MM.1S (cell line): ENCODE measurements around the gene R3HDM4.

Experiments
- DNase-seq: peaks from one replicate; pipeline ENCODE4 v3.0.0-alpha.2; 2015
- H2AFZ ChIP-seq: fragments of 300-600 bp; sonication (generic); 2 replicates; pipeline ENCODE4 v1.6.0; 2016; ENCODE audit warnings: antibody characterized with exemption, low read length
- H3F3A ChIP-seq: fragments of 300-600 bp; sonication (generic); 2 replicates; pipeline ENCODE4 v1.6.1; 2016; ENCODE audit warnings: mild to moderate bottlenecking, antibody characterized with exemption, low read length, moderate library complexity, mixed read lengths; ENCODE audit not compliant: insufficient read depth
- H3K27ac ChIP-seq: fragments of 300-600 bp; sonication (generic); 2 replicates; pipeline ENCODE4 v1.5.1; 2016; ENCODE audit warnings: mild to moderate bottlenecking, low read length
- H3K27me3 ChIP-seq: fragments of 300-600 bp; sonication (generic); replicated peaks from 2 replicates; pipeline ENCODE4 v1.6.0; 2016; ENCODE audit warnings: low read length; ENCODE audit not compliant: insufficient read depth
- H3K36me3 ChIP-seq: fragments of 300-600 bp; sonication (generic); replicated peaks from 2 replicates; pipeline ENCODE4 v1.6.1; 2016; ENCODE audit warnings: mild to moderate bottlenecking, low read length, mixed read lengths; ENCODE audit not compliant: insufficient read depth
- H3K4me1 ChIP-seq: fragments of 300-600 bp; sonication (generic); 2 replicates; pipeline ENCODE4 v1.6.1; 2016; ENCODE audit warnings: low read length, mixed read lengths
- H3K4me2 ChIP-seq: fragments of 300-600 bp; sonication (generic); 2 replicates; pipeline ENCODE4 v1.6.0; 2016; ENCODE audit warnings: low read depth, low read length
- H3K4me3 ChIP-seq: fragments of 300-600 bp; sonication (generic); 2 replicates; pipeline ENCODE4 v1.5.1; 2016; ENCODE audit warnings: low read length, mixed read lengths
- H3K79me2 ChIP-seq: fragments of 300-600 bp; sonication (generic); 2 replicates; pipeline ENCODE4 v1.6.1; 2016; ENCODE audit warnings: mixed run types, low read length, mixed read lengths
- H3K9ac ChIP-seq: fragments of 300-600 bp; sonication (generic); 2 replicates; pipeline ENCODE4 v1.6.1; 2016; ENCODE audit warnings: low read length, mixed read lengths
- H3K9me2 ChIP-seq: fragments of 300-600 bp; sonication (generic); replicated peaks from 2 replicates; pipeline ENCODE4 v1.6.1; 2016; ENCODE audit warnings: mild to moderate bottlenecking, low read length, mixed read lengths; ENCODE audit not compliant: insufficient read depth
- H3K9me3 ChIP-seq: fragments of 300-600 bp; sonication (generic); replicated peaks from 2 replicates; pipeline ENCODE4 v1.6.1; 2016; ENCODE audit warnings: mild to moderate bottlenecking, low read length, mixed read lengths; ENCODE audit not compliant: insufficient read depth
- H4K20me1 ChIP-seq: fragments of 300-600 bp; sonication (generic); 2 replicates; pipeline ENCODE4 v1.6.1; 2016; ENCODE audit warnings: mild to moderate bottlenecking, low read length, moderate library complexity, mixed read lengths; ENCODE audit not compliant: insufficient read depth
- CTCF ChIP-seq: fragments of 300-600 bp; sonication (generic); IDR thresholded peaks from 2 replicates; pipeline ENCODE4 v1.5.1; 2016; ENCODE audit warnings: antibody characterized with exemption, low read length, mixed read lengths
- EZH2 ChIP-seq: fragments of 300-600 bp; sonication (generic); optimal IDR thresholded peaks from 2 replicates; pipeline ENCODE3; 2017; ENCODE audit warnings: low read depth, mild to moderate bottlenecking, antibody characterized with exemption, low read length, mixed read lengths
- EZH2phosphoT487 ChIP-seq: fragments of 300-600 bp; sonication (generic); IDR thresholded peaks from 2 replicates; pipeline ENCODE4 v1.6.1; 2018; ENCODE audit warnings: antibody characterized with exemption, low read length

R3HDM4 gene

GRCh38 chr19:918481-919198 lies 5.6 kb upstream of the R3HDM4 start:
- H3K27ac ChIP-seq: no peak overlapping the region
- no peak for TF ChIP-seq EZH2
- no peak for TF ChIP-seq EZH2phosphoT487
- no peak for TF ChIP-seq CTCF
- no peak overlapping the region for H3K9ac ChIP-seq
- no peaks in the 10 kb centered on the region for H3K36me3 ChIP-seq
- no peaks in the 10 kb centered on the region for H3K79me2 ChIP-seq
- H3K4me2 ChIP-seq: no peak overlapping the region
- no peak overlapping the region for H3K4me3 ChIP-seq
- no peaks in the 10 kb centered on the region for H3K9me2 ChIP-seq
- no peaks in the 10 kb centered on the region for H4K20me1 ChIP-seq
- peaks cover 46% of the 10 kb centered on the region for H3K27me3 ChIP-seq
- no peaks in the 10 kb centered on the region; the same call in 1 of the 2 replicates for H3F3A ChIP-seq
- H3K9me3 ChIP-seq: no peaks in the 10 kb centered on the region
- H3K4me1 ChIP-seq: no peaks in the 10 kb centered on the region
- H2AFZ ChIP-seq: no peak overlapping the region
- no peak for DNase-seq

DNA sequence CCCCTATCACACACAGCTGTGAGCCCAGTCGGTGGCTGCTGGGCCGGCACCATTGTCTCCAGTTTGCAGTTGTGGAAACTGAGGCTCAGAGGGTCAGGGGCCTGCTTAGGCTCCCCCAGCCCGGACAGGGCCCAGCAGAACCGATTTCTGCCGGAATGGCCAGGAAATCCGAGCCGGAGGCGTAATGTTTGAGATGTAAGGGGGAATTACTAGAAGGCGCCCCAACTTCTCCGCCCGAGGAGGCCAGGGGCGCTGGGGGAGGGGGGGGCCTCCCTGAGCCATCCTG lies 5.1 kb upstream of the R3HDM4 start:
- Histone ChIP-seq H4K20me1 (no peaks in the 10 kb centered on the region), H3K27ac (no peak overlapping the region)

GRCh38 chr19:917323-918151 lies 4.5 kb upstream of the R3HDM4 start, which contains the start of gene KISS1R:
KISS1R (plus strand) TSS chr19:917333; CDS start chr19:917503, 170 bp downstream.
- Histone ChIP-seq H3K4me2 (0 out of 2 replicates have a peak within 1 kb of the TSS, but pooled peaks have one; percentile 32), H2AFZ (no peak within 1 kb of the TSS), H3K79me2 (peaks cover 6% of the 10 kb centered on the region; the same call in 1 of the 2 replicates), H3F3A (no peaks in the 10 kb centered on the region), H3K4me3 (peak within 1 kb of the TSS; percentile 2; the same call in 1 of the 2 replicates), H3K27ac (no peak within 1 kb of the TSS), H3K9me2 (no peaks in the 10 kb centered on the region), H3K9me3 (no peaks in the 10 kb centered on the region), H4K20me1 (no peaks in the 10 kb centered on the region), H3K36me3 (no peaks in the 10 kb centered on the region), H3K27me3 (peaks cover 46% of the 10 kb centered on the region), H3K4me1 (no peaks in the 10 kb centered on the region), H3K9ac (no peak within 1 kb of the TSS)
- no peak for DNase-seq
- no peak for TF ChIP-seq EZH2phosphoT487
- peak; percentile 41 for TF ChIP-seq CTCF

More for the DNA sequence above, 5.1 kb upstream of the R3HDM4 start:
- H3K27me3 ChIP-seq: peaks cover 46% of the 10 kb centered on the region
- H3K4me2 ChIP-seq: no peak overlapping the region
- H3K4me1 ChIP-seq: no peaks in the 10 kb centered on the region
- no peaks in the 10 kb centered on the region for H3K9me2 ChIP-seq
- H3K36me3 ChIP-seq: no peaks in the 10 kb centered on the region
- no peak overlapping the region for H3K9ac ChIP-seq
- TF ChIP-seq EZH2phosphoT487: no peak
- no peak for TF ChIP-seq CTCF
- no peak for TF ChIP-seq EZH2
- H3K9me3 ChIP-seq: no peaks in the 10 kb centered on the region
- H3F3A ChIP-seq: no peaks in the 10 kb centered on the region
- DNase-seq: no peak
- no peak overlapping the region for H2AFZ ChIP-seq
- H3K4me3 ChIP-seq: no peak overlapping the region
- H3K79me2 ChIP-seq: 0 out of 2 replicates have a peak, but pooled peaks cover 3% of the 10 kb centered on the region
